Measurements from ENCODE around the gene PRDM5.
"Not testable (repeated sequence)": the region's sequence is repeated elsewhere in the genome, so short reads cannot be mapped to it uniquely, and the experiment has no call there.

Gene PRDM5

GRCh38 chr4:120692964-120693363 lies 229.6 kb downstream of the PRDM5 start:
- no peak for DNase-seq

- DNase-seq, result no peak
Measured at GRCh38 chr4:120691536-120691935, 231.0 kb downstream of the PRDM5 start.

GRCh38 chr4:120691106-120691505 lies 231.4 kb downstream of the PRDM5 start:
- no peak for DNase-seq

- no peak for DNase-seq
Measured at GRCh38 chr4:120688791-120689190, 233.7 kb downstream of the PRDM5 start.

GRCh38 chr4:120685756-120686278 lies 236.7 kb downstream of the PRDM5 start:
- DNase-seq, result no peak

GRCh38 chr4:120683897-120684540 lies 238.5 kb downstream of the PRDM5 start:
- DNase-seq, result no peak

GRCh38 chr4:120682981-120683380 lies 239.5 kb downstream of the PRDM5 start:
- no peak for DNase-seq

GRCh38 chr4:120680647-120681228 lies 241.8 kb downstream of the PRDM5 start:
- DNase-seq, result no peak

- no peak for DNase-seq
Measured at GRCh38 chr4:120673696-120674095, 248.8 kb downstream of the PRDM5 start.

- DNase-seq, result no peak
Measured at GRCh38 chr4:120672558-120673147, 249.9 kb downstream of the PRDM5 start.

- no peak for DNase-seq
Measured at GRCh38 chr4:120672076-120672475, 250.4 kb downstream of the PRDM5 start.

- DNase-seq, result no peak
Measured at GRCh38 chr4:120671538-120671937, 251.0 kb downstream of the PRDM5 start.

- no peak for DNase-seq
Measured at GRCh38 chr4:120667102-120667501, 255.4 kb downstream of the PRDM5 start.

GRCh38 chr4:120664851-120665250 lies 257.7 kb downstream of the PRDM5 start:
- DNase-seq, result no peak

GRCh38 chr4:120659616-120660170 lies 262.8 kb downstream of the PRDM5 start:
- no peak for DNase-seq

GRCh38 chr4:120658772-120659171 lies 263.8 kb downstream of the PRDM5 start:
- no peak for DNase-seq

- no peak for DNase-seq
Measured at GRCh38 chr4:120653804-120654573, 268.5 kb downstream of the PRDM5 start.

- DNase-seq, result not testable (repeated sequence)
Measured at GRCh38 chr4:120648336-120648735, 274.2 kb downstream of the PRDM5 start.

Measured in NCI-H1930 (cell line).